Brain pericyte (primary cell): ENCODE data around the gene FAM186B.
"Not testable (repeated sequence)": the region's sequence is repeated elsewhere in the genome, so short reads cannot be mapped to it uniquely, and the experiment has no call there.

Experiments used
- DNase-seq: peaks from one replicate; pipeline ENCODE4 v3.0.0-alpha.2; 2012; ENCODE audit warnings: low read depth, low spot score

Gene FAM186B, protein sequence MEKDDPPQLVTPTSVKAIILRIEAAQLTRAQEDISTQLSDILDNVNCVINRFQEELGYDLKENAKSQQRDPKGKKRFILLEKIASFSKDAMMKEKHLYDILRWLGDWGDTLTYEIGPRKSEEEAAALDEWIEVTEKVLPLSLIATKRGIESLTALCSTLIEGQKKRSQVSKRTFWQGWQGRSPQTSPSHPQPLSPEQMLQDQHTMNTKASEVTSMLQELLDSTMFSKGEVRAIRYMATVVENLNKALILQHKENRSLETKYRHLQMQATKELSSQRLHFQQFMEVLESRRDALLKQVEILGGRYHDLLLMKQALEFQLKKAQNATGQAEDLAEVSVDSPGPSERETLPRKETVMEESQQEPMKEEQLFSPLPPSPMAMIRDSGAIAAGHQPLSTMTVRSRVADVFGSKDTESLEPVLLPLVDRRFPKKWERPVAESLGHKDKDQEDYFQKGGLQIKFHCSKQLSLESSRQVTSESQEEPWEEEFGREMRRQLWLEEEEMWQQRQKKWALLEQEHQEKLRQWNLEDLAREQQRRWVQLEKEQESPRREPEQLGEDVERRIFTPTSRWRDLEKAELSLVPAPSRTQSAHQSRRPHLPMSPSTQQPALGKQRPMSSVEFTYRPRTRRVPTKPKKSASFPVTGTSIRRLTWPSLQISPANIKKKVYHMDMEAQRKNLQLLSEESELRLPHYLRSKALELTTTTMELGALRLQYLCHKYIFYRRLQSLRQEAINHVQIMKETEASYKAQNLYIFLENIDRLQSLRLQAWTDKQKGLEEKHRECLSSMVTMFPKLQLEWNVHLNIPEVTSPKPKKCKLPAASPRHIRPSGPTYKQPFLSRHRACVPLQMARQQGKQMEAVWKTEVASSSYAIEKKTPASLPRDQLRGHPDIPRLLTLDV

DNA sequence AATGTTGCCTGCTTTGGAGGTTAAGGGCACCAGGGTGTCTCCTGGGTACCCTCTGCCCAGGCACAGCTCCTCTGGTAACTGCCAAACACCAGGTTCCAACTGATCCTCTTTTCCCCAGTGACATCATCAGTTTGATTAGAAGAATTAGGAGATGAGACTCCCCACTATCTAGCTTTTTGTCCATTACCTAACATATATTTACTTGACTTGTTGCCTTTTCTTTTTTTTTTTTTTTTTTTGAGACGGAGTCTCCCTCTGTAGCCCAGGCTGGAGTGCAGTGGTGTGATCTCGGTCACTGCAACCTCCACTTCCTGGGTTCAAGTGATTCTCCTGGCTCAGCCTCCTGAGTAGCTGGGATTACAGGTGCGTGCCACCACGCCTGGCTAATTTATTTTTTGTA is at the start of gene FAM186B:
Gene FAM186B (minus strand): TSS at position 101 of the 400 bp plus-strand sequence. CDS start 162 bp downstream, outside the sequence.
- not testable (repeated sequence) for DNase-seq

DNA sequence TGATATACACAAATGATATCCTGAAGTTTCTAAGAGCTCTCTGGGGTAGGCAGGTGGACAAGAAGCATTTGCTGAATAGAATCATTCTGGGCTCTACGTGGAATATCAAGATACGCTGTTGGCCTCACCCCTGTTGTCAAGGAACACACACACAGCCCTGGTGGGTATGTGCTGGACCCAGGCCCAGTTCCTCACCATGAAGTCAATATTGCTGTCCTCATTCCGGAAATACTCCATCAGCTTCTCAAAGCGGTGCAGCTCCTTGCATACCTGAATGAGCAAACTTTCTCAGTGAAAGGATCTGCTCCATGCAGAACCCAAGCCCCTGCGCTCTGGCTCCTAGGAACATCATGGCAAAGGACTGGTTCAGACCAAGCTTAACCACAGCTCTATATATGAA is 49.3 kb upstream of the FAM186B start:
- no peak for DNase-seq

DNA sequence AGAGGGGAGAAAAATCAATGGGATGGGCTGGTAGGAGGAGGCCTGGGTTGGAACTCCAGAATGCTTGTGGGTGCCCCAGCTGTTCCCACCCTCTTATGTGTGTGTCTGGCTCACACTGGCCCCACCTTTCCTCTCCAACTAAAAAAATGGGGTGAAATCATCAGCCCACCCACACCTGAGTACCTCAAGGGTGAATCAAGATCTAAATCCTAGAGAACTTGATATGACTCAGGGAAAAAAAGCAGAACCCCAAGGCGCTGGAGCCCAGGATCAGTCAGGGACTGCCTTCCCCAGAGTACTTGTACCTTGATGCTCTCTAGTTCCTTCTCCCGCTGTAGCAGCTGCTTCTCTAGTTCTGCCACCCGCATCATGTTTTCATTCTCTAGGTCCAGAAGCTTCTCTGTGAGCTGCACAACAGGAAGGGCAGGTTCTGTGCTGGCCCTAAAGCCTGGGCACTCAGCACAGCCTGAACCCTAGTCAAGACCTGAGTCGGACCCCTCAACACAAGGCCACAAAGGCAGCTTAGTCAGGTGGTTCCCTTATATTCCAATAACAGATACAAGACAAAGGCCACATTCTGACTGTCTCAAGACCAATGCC is 47.6 kb upstream of the FAM186B start:
- no peak for DNase-seq

GRCh38 chr12:49651855-49652254 is 46.4 kb upstream of the FAM186B start:
- no peak for DNase-seq

GRCh38 chr12:49649892-49650291 is 44.5 kb upstream of the FAM186B start:
- DNase-seq: no peak

- no peak for DNase-seq
These were observed 44.0 kb upstream of the FAM186B start for GRCh38 chr12:49649445-49649844.

GRCh38 chr12:49648712-49649003 is 43.2 kb upstream of the FAM186B start:
- no peak for DNase-seq

DNA sequence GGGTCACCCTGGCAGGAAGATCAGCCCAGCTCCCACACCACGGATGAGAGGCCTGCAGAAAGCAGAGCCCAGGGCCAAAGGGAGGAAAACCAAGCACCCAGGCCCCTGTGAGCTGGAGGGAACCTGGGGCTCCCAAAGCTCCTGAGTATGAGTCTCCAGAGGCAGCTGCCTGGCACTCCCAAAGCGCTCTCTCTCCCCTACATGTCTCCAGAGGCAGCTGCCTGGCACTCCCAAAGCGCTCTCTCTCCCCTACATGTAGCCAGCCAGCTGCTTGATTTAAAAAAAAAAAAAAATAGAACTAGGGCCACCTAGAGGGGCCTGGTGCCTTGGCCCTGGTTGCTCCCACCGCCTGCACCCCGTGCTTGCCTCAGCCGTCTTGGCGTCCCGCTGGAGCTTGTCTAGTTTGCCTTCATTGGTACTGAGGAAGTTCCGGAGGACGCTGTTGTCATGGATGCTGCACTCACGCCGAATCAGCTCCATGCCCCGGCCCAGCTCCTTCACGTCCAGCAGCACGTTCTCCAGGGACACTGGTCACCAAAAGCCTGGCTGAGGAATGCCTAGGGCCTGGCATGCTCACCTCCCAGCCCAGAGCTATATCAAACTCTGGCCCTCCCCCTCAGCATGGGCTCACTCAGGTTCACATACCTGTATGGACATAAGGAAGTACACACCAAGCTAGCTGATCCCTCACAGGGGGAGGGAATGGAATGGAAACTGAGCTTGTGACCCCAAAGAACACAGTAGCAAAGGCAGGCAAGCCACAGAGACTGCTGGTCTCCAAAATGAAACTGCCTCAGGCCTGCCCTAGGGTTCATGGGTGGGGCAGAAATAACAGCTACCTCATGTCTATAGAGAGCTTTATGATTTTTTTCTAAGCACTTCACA is 42.6 kb upstream of the FAM186B start:
- DNase-seq: no peak

DNA sequence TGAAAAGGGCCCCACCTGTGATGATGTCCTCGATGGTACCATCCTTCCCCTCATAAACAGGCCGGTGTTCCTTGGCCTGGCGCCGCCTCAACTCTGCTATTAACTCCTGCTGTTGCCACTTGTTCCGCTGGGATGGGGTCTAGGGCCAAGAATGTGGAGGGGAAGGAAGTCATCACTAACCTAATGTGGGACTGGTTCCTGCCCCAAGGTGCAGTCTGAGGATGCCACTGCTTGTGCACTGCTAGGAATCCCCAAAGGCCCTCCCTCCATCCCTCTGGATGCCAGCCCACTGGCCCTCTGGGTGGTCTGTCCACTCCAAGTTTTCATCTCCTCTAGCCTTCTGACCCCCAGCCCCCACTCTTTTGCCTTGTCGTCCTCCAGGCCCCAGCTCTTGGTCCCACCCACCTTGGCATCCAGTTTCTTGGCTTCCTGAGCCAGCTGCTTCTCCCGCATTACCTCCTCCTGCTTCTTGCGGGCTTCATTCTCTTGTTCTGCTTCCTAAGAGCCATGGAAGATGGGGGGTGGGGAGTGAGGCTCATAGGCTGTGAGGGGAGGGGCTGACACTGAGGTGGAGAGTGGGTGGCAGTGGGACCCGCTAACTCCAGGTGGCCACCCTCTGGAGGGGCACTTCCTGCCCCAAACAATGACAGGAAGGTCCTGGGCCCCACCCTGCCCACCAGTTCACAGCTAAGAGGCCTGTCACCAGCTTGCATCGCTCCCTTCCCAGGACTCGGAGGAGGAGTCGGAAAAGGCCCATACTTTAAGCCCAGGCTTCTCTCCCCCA is 41.6 kb upstream of the FAM186B start:
- no peak for DNase-seq

DNA sequence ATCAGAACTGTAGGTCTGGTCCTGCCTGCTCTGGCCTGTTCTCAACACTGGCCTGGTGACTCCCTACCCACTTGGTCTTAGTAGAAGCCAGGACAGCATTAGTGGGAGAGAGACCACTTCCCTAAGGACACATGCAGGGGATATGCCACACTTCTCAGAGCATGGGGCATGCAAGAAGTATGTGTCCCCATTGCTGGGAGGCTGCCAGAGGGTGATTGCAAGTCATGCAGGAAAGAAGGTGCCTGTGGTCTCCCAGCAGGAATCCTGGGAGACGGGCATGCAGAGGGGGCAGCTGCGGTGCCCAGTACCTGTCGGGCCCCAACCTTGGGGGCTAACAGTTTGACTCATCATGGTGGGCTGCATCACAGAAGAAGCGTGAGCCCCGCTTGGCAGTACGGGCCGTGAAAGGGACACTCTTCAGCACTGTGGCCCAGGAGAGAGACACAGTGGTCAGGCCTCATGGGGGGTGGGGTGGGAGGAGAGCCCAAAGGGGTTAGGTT is 40.9 kb upstream of the FAM186B start:
- no peak for DNase-seq

- DNase-seq: no peak
These were observed 40.0 kb upstream of the FAM186B start for GRCh38 chr12:49645146-49646039.

- DNase-seq: no peak
These were observed 39.2 kb upstream of the FAM186B start for GRCh38 chr12:49644620-49644994.

DNA sequence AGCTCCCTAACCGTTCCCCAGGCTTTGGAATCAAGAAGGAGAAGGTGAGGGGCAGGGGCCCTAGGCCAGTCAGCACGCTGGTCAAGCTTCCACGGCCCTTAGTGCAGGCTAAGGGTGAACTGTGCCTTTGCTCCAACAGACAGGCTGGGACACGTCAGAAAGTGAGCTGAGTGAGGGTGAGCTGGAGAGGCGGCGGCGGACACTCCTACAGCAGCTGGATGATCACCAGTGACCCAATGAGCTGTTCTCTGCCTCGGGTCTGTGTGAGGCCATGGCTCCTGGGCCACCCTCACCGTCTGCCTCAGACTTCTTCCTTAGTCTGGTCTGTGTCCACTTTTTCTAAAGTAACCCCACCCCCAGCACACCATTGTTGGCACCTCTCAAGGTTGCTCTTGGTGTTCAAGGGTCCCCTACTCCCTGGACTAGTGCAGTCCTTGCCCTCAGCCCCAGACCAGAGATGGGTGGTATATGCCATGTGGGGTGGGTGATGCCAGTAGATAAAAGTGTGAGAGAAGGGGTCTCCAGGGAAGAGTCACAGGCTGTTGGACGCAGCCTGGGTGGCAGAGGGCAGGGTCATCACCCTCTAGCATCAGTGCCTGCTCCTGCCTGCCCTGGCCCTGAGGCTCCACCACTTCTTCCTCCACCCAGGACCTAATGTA is 38.7 kb upstream of the FAM186B start:
- no peak for DNase-seq

DNA sequence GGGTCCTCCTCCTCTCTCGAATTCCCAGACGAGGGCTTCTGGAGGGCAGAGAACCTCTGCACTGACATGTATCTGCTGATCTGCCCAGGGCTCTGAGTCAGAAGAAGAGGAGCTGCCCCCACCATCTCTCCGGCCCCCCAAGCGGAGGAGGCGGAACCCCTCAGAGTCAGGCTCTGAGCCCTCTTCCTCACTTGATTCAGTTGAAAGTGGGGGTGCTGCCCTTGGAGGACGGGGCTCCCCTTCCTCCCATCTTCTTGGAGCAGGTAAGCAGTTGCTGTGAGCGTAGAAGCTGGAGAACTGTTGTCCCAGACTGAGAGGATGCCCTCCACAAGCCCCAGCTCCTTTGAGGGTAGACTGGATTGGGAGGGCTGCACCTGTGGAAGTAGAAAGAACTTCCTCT is 37.7 kb upstream of the FAM186B start:
- DNase-seq: no peak

DNA sequence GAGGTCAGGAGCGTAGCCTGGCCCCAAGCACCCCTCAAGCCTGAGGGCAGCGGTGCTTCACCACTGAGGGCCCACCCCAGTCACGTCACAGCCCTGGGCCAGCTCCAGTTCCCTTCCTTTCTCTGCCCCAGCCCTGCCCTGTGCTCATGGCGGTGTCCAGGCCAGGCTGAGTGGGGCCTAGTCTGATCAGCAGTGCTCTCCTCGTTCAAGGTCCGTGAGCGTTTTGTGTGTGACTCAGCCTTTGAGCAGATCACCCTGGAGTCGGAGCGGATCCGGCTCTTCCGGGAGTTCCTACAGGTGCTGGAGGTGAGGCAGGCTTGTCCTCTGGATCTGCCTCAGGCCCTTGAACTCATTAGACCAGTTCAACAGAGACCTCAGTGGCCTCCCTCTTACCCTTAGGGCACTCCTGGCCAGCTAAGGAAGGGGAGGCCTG is 36.9 kb upstream of the FAM186B start:
- no peak for DNase-seq

DNA sequence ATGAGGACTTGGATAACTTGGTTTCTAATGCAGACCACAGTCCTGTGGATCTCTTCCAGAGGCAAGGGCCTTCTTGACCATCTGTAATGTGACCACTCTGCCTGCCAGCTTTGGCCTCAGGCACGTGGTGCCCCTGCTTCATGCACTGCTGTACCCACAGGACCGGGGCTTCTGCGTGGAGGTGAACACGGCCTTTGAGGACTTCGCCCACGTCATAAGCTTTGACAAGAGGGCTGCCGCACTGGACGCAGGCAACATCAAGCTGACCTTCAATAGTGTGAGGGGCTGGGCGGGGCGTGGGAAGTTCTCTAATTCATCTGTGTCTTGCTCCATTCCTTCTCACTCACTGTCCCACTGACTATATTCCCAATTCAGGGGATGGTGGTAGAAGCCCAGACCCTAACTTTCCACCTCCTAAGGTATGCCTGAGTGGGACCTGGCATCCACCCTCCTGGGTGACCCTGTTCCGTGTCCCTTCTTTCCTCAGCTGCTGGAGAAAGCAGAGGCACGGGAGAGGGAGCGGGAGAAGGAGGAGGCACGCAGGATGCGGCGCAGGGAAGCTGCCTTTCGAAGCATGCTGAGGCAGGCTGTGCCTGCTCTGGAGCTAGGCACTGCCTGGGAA is 36.4 kb upstream of the FAM186B start:
- DNase-seq: no peak

DNA sequence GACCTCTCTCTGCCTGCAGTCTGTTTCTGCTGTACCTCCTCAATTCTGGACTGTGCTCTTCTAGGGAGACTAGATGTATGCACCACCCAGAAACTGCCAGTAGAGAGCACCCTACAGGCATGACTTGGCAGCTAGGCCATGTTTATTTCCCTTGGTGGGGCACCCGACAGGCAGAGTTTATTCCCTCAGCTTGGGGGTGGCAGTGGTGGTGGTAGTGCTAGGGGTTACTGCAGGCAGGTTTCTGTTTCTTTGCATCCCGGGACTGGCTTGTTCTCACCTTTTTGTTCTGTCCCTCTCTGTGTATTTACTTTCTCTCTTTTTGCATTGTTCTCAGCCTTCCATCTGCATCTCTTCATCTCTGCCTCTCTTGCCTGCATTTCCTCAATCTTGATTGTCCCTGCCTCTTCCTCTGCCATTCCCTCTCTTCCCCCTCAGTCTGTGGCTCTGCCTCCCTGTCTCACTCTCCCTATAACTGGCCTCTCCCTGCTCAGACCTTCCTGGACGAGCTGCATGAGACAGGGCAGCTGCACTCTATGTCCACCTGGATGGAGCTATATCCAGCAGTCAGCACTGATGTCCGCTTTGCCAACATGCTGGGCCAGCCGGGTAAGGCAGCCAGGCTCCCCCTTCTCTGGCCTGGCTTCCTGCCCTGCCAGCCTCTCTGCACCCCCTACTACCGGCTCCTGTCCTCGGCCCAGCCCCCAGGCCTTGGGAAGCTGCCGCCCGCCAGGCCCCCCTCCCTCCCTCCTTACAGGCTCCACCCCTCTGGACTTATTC is 31.7 kb upstream of the FAM186B start:
- no peak for DNase-seq

GRCh38 chr12:49636574-49636973 is 31.1 kb upstream of the FAM186B start:
- no peak for DNase-seq
